ENCODE results near the gene CSPG5.

- TF ChIP-seq RAD21 (IDR thresholded peaks at IDR 0.05; ENCODE audit: low read depth), result no peak
- TF ChIP-seq POLR2A (IDR thresholded peaks at IDR 0.05; ENCODE audit: borderline replicate concordance, extremely low read depth, insufficient read depth, insufficient read length), result no peak
- no peak for TF ChIP-seq EZH2 (IDR thresholded peaks at IDR 0.05)
- TF ChIP-seq CTCF (IDR thresholded peaks at IDR 0.05 in 2 of 3, conservative IDR thresholded peaks at IDR 0.05 in 1 of 3; ENCODE audit: borderline replicate concordance in 1 of 3, insufficient read depth in 1 of 3, low read depth in 2 of 3, low read length in 2 of 3), result no peak
Measured at GRCh38 chr3:47622671-47623461, 44.2 kb upstream of the CSPG5 start.

Data from HCT116 (cell line).